ENCODE measurements around the gene HOXB8. TPM values are rescaled to one million over a fixed set of nuclear protein-coding genes. Genes with fewer than 3 reads are reported as not detected.

Gene HOXB8
- total RNA-seq, 1 experiment from 2014 or later, result 45.9 TPM

- POLR2A ChIA-PET, result interaction anchor here (0.7 kb wide), 1 partner anchor 230 kb away, joined by 4 read pairs; no protein-coding TSS in a partner anchor
- no peaks in the 10 kb centered on the region for H3K27me3 ChIP-seq (ENCODE audit: control insufficient read depth, insufficient read depth, low read length)
- H3K9me3 ChIP-seq (ENCODE audit: control insufficient read depth, insufficient read depth, low read depth, low read length), result no peaks in the 10 kb centered on the region
- no peak overlapping the region for H3K4me3 ChIP-seq (ENCODE audit: low read depth in 2 of 2, low read length in 2 of 2)
- H3K36me3 ChIP-seq (ENCODE audit: control insufficient read depth, insufficient read depth, low read length), result peaks cover 9% of the 10 kb centered on the region; the same call in 1 of the 2 replicates
- TF ChIP-seq REST (IDR thresholded peaks at IDR 0.05; ENCODE audit: insufficient read depth in 1 of 2, low read depth in 2 of 2, low read length in 1 of 2), result no peak
- no peak for TF ChIP-seq POLR2AphosphoS5 (IDR thresholded peaks at IDR 0.05; ENCODE audit: low read depth, low read length)
- TF ChIP-seq CTCF (IDR thresholded peaks at IDR 0.05), result no peak
- TF ChIP-seq TCF7L2 (IDR thresholded peaks at IDR 0.05; ENCODE audit: low read depth, low read length), result no peak
- TF ChIP-seq SIN3A (IDR thresholded peaks at IDR 0.05; ENCODE audit: borderline replicate concordance, insufficient read depth, low read depth, low read length), result no peak
- in situ Hi-C loops (cut with HindIII; ENCODE audit: low pct_unique_long_range_greater_than_20kb, low sequenced_read_pairs) (no loop called here), intact Hi-C loops (cut with micrococcal nuclease; ENCODE audit: unreplicated experiment) (no loop called here)
- H3K4me1 ChIP-seq (ENCODE audit: control insufficient read depth, insufficient read depth, low read length), result peaks cover 42% of the 10 kb centered on the region
- CTCF ChIA-PET, result interaction anchor here (0.5 kb wide), 1 partner anchor 47 kb away, joined by 4 read pairs; no protein-coding TSS in a partner anchor
- no peak for DNase-seq (ENCODE audit: low read depth, low spot score)
- H3K27ac ChIP-seq (ENCODE audit: low read length), result peak overlapping the region; percentile 99
- ATAC-seq, result no peak
- no TSS peak for BruUV-seq (replicated peaks)
Measured at GRCh38 chr17:48643697-48644012, 28.6 kb upstream of the HOXB8 start.

- Histone ChIP-seq H3K27ac (ENCODE audit: low read length) (peak overlapping the region; percentile 99; the same call in 1 of the 2 replicates), H3K36me3 (ENCODE audit: control insufficient read depth, insufficient read depth, low read length) (peaks cover 9% of the 10 kb centered on the region; the same call in 1 of the 2 replicates), H3K27me3 (ENCODE audit: control insufficient read depth, insufficient read depth, low read length) (no peaks in the 10 kb centered on the region), H3K4me1 (ENCODE audit: control insufficient read depth, insufficient read depth, low read length) (peaks cover 47% of the 10 kb centered on the region), H3K9me3 (ENCODE audit: control insufficient read depth, insufficient read depth, low read depth, low read length) (no peaks in the 10 kb centered on the region), H3K4me3 (ENCODE audit: low read depth in 2 of 2, low read length in 2 of 2) (no peak overlapping the region)
- ATAC-seq (no peak), DNase-seq (ENCODE audit: low read depth, low spot score) (no peak)
- POLR2A ChIA-PET, result no interaction called here
- in situ Hi-C loops (cut with HindIII; ENCODE audit: low pct_unique_long_range_greater_than_20kb, low sequenced_read_pairs), result no loop called here
- intact Hi-C loops (cut with micrococcal nuclease; ENCODE audit: unreplicated experiment), result no loop called here
- BruUV-seq (replicated peaks), result no TSS peak
- CTCF ChIA-PET, result interaction anchor here (0.5 kb wide), 1 partner anchor 48 kb away, joined by 4 read pairs; no protein-coding TSS in a partner anchor
- TF ChIP-seq REST (IDR thresholded peaks at IDR 0.05; ENCODE audit: insufficient read depth in 1 of 2, low read depth in 2 of 2, low read length in 1 of 2) (no peak), SIN3A (IDR thresholded peaks at IDR 0.05; ENCODE audit: borderline replicate concordance, insufficient read depth, low read depth, low read length) (no peak), POLR2AphosphoS5 (IDR thresholded peaks at IDR 0.05; ENCODE audit: low read depth, low read length) (no peak), TCF7L2 (IDR thresholded peaks at IDR 0.05; ENCODE audit: low read depth, low read length) (no peak), CTCF (IDR thresholded peaks at IDR 0.05) (no peak)
Measured at GRCh38 chr17:48642843-48643696, 28.0 kb upstream of the HOXB8 start.
